ENCODE measurements around the gene HRCT1.

HRCT1 gene

DNA sequence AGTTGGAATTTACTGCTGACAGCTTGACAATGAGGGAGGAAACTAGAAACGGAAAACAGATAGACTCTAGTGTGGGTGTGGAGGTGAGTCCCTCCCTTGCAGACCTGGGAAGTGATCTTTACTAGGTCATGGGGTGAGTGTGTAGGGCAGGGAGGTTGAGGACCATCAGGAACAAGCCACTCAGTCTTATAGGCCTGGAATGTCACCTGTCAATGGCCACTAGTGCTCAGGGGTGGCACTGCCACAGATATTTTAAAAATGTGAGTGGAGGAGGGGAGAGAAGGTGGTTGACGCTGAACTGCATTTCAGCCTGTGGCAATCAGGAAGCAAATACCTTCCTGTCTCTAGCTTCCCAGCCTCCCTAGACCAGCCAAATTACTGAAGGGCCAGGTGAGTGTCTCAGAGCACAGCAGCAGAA lies 42.9 kb downstream of the HRCT1 start:
- FAIRE-seq (no peak), DNase-seq (ENCODE audit: insufficient read length, low spot score) (no peak)
- TF ChIP-seq POLR2AphosphoS5 (IDR thresholded peaks at IDR 0.05; ENCODE audit: low read depth, low read length), result no peak
- TF ChIP-seq POLR2A (IDR thresholded peaks at IDR 0.05; ENCODE audit: low read depth, low read length), result no peak
- TF ChIP-seq PAX5 (IDR thresholded peaks at IDR 0.05; ENCODE audit: insufficient read depth, low read length, severe bottlenecking), result no peak
- TF ChIP-seq POU2F2 (IDR thresholded peaks at IDR 0.05; ENCODE audit: low read depth, low read length), result no peak
- TF ChIP-seq TAF1 (IDR thresholded peaks at IDR 0.05; ENCODE audit: low read depth, low read length), result no peak
- TF ChIP-seq SPI1 (IDR thresholded peaks at IDR 0.05; ENCODE audit: low read depth, low read length), result no peak

DNA sequence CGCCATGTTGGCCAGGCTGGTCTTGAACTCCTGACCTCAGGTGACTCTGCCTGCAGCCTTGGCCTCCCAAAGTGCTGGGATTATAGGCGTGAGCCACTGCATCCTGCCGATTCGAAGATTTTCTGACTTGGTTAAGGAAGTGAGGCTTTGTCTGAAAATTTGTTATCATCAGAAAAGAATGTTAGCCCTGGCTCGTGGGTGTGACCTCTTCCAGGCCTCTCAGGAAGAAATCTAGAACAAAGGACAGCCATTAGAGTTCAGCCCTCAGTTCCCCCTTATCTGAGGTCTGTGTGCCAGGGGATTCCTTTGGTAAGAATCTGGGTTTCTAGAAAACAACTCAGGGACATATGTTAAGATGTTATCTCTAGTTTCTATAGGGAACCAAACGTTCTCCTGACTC lies 45.7 kb downstream of the HRCT1 start:
- DNase-seq (ENCODE audit: insufficient read length, low spot score) (no peak), FAIRE-seq (no peak)
- TF ChIP-seq POLR2A (IDR thresholded peaks at IDR 0.05; ENCODE audit: low read depth, low read length) (no peak), TAF1 (IDR thresholded peaks at IDR 0.05; ENCODE audit: low read depth, low read length) (no peak), PAX5 (IDR thresholded peaks at IDR 0.05; ENCODE audit: insufficient read depth, low read length, severe bottlenecking) (no peak), POLR2AphosphoS5 (IDR thresholded peaks at IDR 0.05; ENCODE audit: low read depth, low read length) (no peak)

DNA sequence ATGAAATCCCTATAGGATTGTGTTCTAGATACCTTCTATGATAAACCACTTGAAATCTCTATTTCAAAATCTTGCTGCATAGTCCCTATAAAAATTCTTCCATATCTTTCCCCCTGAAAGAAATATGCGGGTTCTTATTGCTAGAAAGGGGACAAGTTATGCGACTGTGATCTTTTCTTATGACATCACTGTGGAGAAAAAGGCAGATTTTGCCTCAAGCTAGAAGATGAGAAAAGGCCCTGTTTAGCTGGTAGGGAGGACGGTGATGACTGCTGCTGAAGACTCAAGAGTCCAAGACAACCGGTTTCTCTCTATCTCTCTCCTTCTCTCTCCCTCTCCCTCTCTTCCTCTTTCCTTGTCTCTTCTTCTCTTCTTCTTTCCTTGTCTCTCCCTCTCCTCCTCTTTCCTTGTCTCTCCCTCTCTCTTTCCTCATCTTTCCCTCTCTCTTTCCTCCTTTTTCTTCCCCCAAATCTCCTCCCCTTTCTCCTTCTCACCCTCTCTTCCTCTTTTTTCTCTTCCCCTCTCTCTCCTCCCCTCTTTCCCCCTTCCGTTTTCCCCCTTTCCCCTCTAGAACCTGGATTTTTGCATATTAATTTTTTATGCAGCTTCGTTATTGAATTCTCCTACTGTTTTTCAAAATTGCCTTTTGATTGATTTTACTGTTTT lies 46.7 kb downstream of the HRCT1 start:
- no peak for FAIRE-seq
- no peak for DNase-seq (ENCODE audit: insufficient read length, low spot score)
- TF ChIP-seq PAX5 (IDR thresholded peaks at IDR 0.05; ENCODE audit: insufficient read depth, low read length, severe bottlenecking), result no peak
- no peak for TF ChIP-seq TAF1 (IDR thresholded peaks at IDR 0.05; ENCODE audit: low read depth, low read length)
- TF ChIP-seq POU2F2 (IDR thresholded peaks at IDR 0.05; ENCODE audit: low read depth, low read length), result no peak
- TF ChIP-seq POLR2AphosphoS5 (IDR thresholded peaks at IDR 0.05; ENCODE audit: low read depth, low read length), result no peak
- no peak for TF ChIP-seq POLR2A (IDR thresholded peaks at IDR 0.05; ENCODE audit: low read depth, low read length)
- no peak for TF ChIP-seq SPI1 (IDR thresholded peaks at IDR 0.05; ENCODE audit: low read depth, low read length)

DNA sequence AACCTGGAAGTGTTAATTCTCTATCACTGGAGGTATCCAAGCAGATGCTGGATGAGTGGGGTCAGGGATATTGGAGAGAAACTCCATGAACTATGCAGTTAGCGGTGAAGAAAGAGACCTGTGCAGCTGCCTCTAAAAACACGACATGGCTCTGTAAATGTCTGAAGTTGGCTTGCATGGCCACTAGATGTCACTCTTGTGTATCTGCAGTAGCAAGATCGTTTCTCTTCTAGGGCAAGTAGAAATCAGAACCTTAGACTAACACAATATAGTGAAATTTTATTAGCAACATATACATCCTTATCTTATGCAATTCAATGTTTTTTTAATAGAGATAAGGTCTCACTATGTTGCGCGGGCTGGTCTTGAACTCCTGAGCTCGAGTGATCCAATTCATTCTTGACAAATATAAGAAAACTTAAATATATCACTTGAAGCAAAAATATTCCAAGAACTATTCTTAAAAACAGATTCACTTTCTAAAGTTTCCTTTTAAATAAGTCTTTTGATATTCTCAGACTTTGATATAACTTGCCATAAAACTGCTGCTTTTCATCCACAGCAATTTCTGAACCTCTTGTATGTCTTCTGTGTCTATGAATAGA lies 49.0 kb downstream of the HRCT1 start:
- DNase-seq (ENCODE audit: insufficient read length, low spot score) (no peak), FAIRE-seq (peak; percentile 88)
- TF ChIP-seq TAF1 (IDR thresholded peaks at IDR 0.05; ENCODE audit: low read depth, low read length), result no peak
- TF ChIP-seq POLR2A (IDR thresholded peaks at IDR 0.05; ENCODE audit: low read depth, low read length), result no peak
- TF ChIP-seq SPI1 (IDR thresholded peaks at IDR 0.05; ENCODE audit: low read depth, low read length), result no peak
- TF ChIP-seq POLR2AphosphoS5 (IDR thresholded peaks at IDR 0.05; ENCODE audit: low read depth, low read length), result no peak
- TF ChIP-seq PAX5 (IDR thresholded peaks at IDR 0.05; ENCODE audit: insufficient read depth, low read length, severe bottlenecking), result no peak
- no peak for TF ChIP-seq POU2F2 (IDR thresholded peaks at IDR 0.05; ENCODE audit: low read depth, low read length)

DNA sequence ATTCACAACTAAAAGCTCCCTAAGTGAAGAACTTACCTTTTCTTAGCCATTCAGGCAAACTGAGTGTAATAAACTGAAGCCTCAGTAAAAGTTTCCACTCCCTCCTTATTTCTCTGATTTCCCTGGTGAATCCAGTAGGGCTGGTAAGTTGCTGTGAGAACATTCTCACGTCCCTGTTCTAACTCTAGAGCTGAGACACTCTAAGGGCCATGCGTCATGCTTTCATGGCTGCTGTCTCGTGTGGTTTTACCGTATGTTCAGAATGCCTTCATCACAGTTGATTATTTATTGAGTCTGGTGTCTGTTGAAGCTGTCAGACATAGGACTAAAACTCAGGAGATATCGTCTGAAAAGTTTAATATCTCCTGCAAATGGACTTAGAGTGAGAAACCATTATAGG lies 50.6 kb downstream of the HRCT1 start:
- DNase-seq (ENCODE audit: insufficient read length, low spot score), result no peak
- no peak for FAIRE-seq
- TF ChIP-seq POLR2A (IDR thresholded peaks at IDR 0.05; ENCODE audit: low read depth, low read length) (no peak), POLR2AphosphoS5 (IDR thresholded peaks at IDR 0.05; ENCODE audit: low read depth, low read length) (no peak), PAX5 (IDR thresholded peaks at IDR 0.05; ENCODE audit: insufficient read depth, low read length, severe bottlenecking) (no peak), SPI1 (IDR thresholded peaks at IDR 0.05; ENCODE audit: low read depth, low read length) (no peak), TAF1 (IDR thresholded peaks at IDR 0.05; ENCODE audit: low read depth, low read length) (no peak), POU2F2 (IDR thresholded peaks at IDR 0.05; ENCODE audit: low read depth, low read length) (no peak)

Measured in GM12891 (cell line).